ENCODE measurements around the gene KIAA1210. TPM values are rescaled to one million over a fixed set of nuclear protein-coding genes. Genes with fewer than 3 reads are reported as not detected.

Gene KIAA1210
- total and polyA plus RNA-seq, 4 donors = not detected

- 91% methylated on average over 1 of the region's 1 CpG for WGBS
Observed at GRCh38 chrX:119069762-119070161, 57.9 kb downstream of the KIAA1210 start.

GRCh38 chrX:119069128-119069527, 58.5 kb downstream of the KIAA1210 start:
- no peak overlapping the region for H3K9ac ChIP-seq (ENCODE audit: low read depth in 1 of 2, low read length in 2 of 2)
- WGBS = 92% methylated on average over 1 of the region's 1 CpG
- no peak overlapping the region for H3K27ac ChIP-seq (ENCODE audit: low read depth in 1 of 2, low read length in 2 of 2)
- no peaks in the 10 kb centered on the region for H3K36me3 ChIP-seq (ENCODE audit: control insufficient read depth in 4 of 4, insufficient read depth in 3 of 4, low read depth in 1 of 4, low read length in 3 of 4)
- TF ChIP-seq, protein P1, sequence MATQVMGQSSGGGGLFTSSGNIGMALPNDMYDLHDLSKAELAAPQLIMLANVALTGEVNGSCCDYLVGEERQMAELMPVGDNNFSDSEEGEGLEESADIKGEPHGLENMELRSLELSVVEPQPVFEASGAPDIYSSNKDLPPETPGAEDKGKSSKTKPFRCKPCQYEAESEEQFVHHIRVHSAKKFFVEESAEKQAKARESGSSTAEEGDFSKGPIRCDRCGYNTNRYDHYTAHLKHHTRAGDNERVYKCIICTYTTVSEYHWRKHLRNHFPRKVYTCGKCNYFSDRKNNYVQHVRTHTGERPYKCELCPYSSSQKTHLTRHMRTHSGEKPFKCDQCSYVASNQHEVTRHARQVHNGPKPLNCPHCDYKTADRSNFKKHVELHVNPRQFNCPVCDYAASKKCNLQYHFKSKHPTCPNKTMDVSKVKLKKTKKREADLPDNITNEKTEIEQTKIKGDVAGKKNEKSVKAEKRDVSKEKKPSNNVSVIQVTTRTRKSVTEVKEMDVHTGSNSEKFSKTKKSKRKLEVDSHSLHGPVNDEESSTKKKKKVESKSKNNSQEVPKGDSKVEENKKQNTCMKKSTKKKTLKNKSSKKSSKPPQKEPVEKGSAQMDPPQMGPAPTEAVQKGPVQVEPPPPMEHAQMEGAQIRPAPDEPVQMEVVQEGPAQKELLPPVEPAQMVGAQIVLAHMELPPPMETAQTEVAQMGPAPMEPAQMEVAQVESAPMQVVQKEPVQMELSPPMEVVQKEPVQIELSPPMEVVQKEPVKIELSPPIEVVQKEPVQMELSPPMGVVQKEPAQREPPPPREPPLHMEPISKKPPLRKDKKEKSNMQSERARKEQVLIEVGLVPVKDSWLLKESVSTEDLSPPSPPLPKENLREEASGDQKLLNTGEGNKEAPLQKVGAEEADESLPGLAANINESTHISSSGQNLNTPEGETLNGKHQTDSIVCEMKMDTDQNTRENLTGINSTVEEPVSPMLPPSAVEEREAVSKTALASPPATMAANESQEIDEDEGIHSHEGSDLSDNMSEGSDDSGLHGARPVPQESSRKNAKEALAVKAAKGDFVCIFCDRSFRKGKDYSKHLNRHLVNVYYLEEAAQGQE (IDR thresholded peaks at IDR 0.05) = no peak
- TF ChIP-seq HNF4A (conservative IDR thresholded peaks at IDR 0.05) = no peak
- TF ChIP-seq EGR1 (IDR thresholded peaks at IDR 0.05; ENCODE audit: low read depth in 2 of 2) = no peak
- TF ChIP-seq SP1 (IDR thresholded peaks at IDR 0.05) = no peak
- no peak for TF ChIP-seq FOXA2 (IDR thresholded peaks at IDR 0.05)
- no peak for TF ChIP-seq NR2F2 (IDR thresholded peaks at IDR 0.05)
- TF ChIP-seq RXRA (IDR thresholded peaks at IDR 0.05) = no peak
- TF ChIP-seq FOXA1 (IDR thresholded peaks at IDR 0.05) = no peak
- no peak for TF ChIP-seq MAX (IDR thresholded peaks at IDR 0.05)
- no peaks in the 10 kb centered on the region for H3K4me1 ChIP-seq (ENCODE audit: control insufficient read depth in 4 of 4, insufficient read depth in 4 of 4, low read length in 3 of 4)
- no peak overlapping the region for H3K4me3 ChIP-seq (ENCODE audit: low read depth in 1 of 3, low read length in 3 of 3)
- H3K27me3 ChIP-seq (ENCODE audit: control insufficient read depth in 4 of 4, insufficient read depth in 4 of 4, low read length in 3 of 4) = peaks cover 0 to 2% (median 0%) of the 10 kb centered on the region in 4 donors
- H3K9me3 ChIP-seq (ENCODE audit: control insufficient read depth in 4 of 4, low read length in 3 of 4) = no peaks in the 10 kb centered on the region
- no peak for DNase-seq (ENCODE audit: low spot score)

More at GRCh38 chrX:119069762-119070161, 57.9 kb downstream of the KIAA1210 start:
- Histone ChIP-seq H3K9ac (ENCODE audit: low read depth in 1 of 2, low read length in 2 of 2) (no peak overlapping the region), H3K27me3 (ENCODE audit: control insufficient read depth in 4 of 4, insufficient read depth in 4 of 4, low read length in 3 of 4) (peaks cover 0 to 2% (median 0%) of the 10 kb centered on the region in 4 donors), H3K4me1 (ENCODE audit: control insufficient read depth in 4 of 4, insufficient read depth in 4 of 4, low read length in 3 of 4) (no peaks in the 10 kb centered on the region), H3K36me3 (ENCODE audit: control insufficient read depth in 4 of 4, insufficient read depth in 3 of 4, low read depth in 1 of 4, low read length in 3 of 4) (no peaks in the 10 kb centered on the region), H3K27ac (ENCODE audit: low read depth in 1 of 2, low read length in 2 of 2) (no peak overlapping the region), H3K4me3 (ENCODE audit: low read depth in 1 of 3, low read length in 3 of 3) (no peak overlapping the region), H3K9me3 (ENCODE audit: control insufficient read depth in 4 of 4, low read length in 3 of 4) (no peaks in the 10 kb centered on the region)
- TF ChIP-seq FOXA2 (IDR thresholded peaks at IDR 0.05) (no peak), FOXA1 (IDR thresholded peaks at IDR 0.05) (no peak), CTCF (IDR thresholded peaks at IDR 0.05; ENCODE audit: low read depth, low read length, missing input control) (no peak), GABPA (IDR thresholded peaks at IDR 0.05 in 1 of 2, conservative IDR thresholded peaks at IDR 0.05 in 1 of 2) (no peak), ATF3 (IDR thresholded peaks at IDR 0.05) (no peak), EGR1 (IDR thresholded peaks at IDR 0.05; ENCODE audit: low read depth in 2 of 2) (no peak), NR2F2 (IDR thresholded peaks at IDR 0.05) (no peak), RXRA (IDR thresholded peaks at IDR 0.05) (no peak), HNF4G (IDR thresholded peaks at IDR 0.05) (no peak), SP1 (IDR thresholded peaks at IDR 0.05) (no peak), HNF4A (conservative IDR thresholded peaks at IDR 0.05) (no peak)
- TF ChIP-seq, protein P1 (IDR thresholded peaks at IDR 0.05) = no peak
- DNase-seq (ENCODE audit: low spot score) = no peak
